DND-41 (cell line): ENCODE measurements around the gene HDAC7.

Source experiments
- ATAC-seq: fragments of 200-7000 bp; cut with Tn5 transposase; 3 replicates; pipeline ENCODE4 v1.9.1; 2021; ENCODE audit warnings: low read depth; ENCODE audit not compliant: insufficient read depth
- DNase-seq: peaks from one replicate; pipeline ENCODE4 v3.0.0-alpha.2; 2020
- H2AFZ ChIP-seq: 2 replicates; pipeline ENCODE4 v1.6.0; 2012; ENCODE audit warnings: low read depth, low read length
- H3K27ac ChIP-seq: 2 replicates; pipeline ENCODE4 v1.5.1; 2012; ENCODE audit warnings: low read length, inconsistent platforms
- H3K27me3 ChIP-seq: fragments of 200-600 bp; sonication (generic); 2 replicates; pipeline ENCODE4 v1.6.0; 2012; ENCODE audit warnings: low read length, mild to moderate bottlenecking, inconsistent platforms; ENCODE audit not compliant: insufficient read depth, poor library complexity
- H3K36me3 ChIP-seq: 2 replicates; pipeline ENCODE4 v1.5.1; 2012; ENCODE audit warnings: low read length, inconsistent platforms; ENCODE audit not compliant: insufficient read depth
- H3K4me1 ChIP-seq: 2 replicates; pipeline ENCODE4 v1.5.1; 2012; ENCODE audit warnings: mild to moderate bottlenecking, low read length; ENCODE audit not compliant: insufficient read depth
- H3K4me2 ChIP-seq: 2 replicates; pipeline ENCODE4 v1.6.0; 2012; ENCODE audit warnings: mild to moderate bottlenecking, moderate library complexity, low read length, inconsistent platforms; ENCODE audit not compliant: insufficient read depth
- H3K4me3 ChIP-seq, 2 experiments: fragments of 200-600 bp in 1 of 2; shearing (Covaris generic) in 1 of 2; 2 replicates each; pipeline ENCODE4 v1.5.1; 2012 to 2016; ENCODE audit warnings: inconsistent platforms in 2 of 2, low read length in 2 of 2, mild to moderate bottlenecking in 2 of 2, low read depth in 1 of 2, moderate library complexity in 1 of 2
- H3K79me2 ChIP-seq: 2 replicates; pipeline ENCODE4 v1.6.0; 2012; ENCODE audit warnings: low read length, inconsistent platforms; ENCODE audit not compliant: insufficient read depth
- H3K9ac ChIP-seq: 2 replicates; pipeline ENCODE4 v1.6.0; 2012; ENCODE audit warnings: low read depth, mild to moderate bottlenecking, inconsistent platforms, low read length, moderate library complexity
- H3K9me3 ChIP-seq: 2 replicates; pipeline ENCODE4 v1.5.1; 2012; ENCODE audit warnings: low read length, moderate library complexity, mild to moderate bottlenecking, inconsistent platforms; ENCODE audit not compliant: insufficient read depth, severe bottlenecking
- H4K20me1 ChIP-seq: 2 replicates; pipeline ENCODE4 v1.6.0; 2012; ENCODE audit warnings: low read length; ENCODE audit not compliant: insufficient read depth
- EZH2 ChIP-seq: IDR thresholded peaks from 3 replicates; pipeline ENCODE4 v1.6.1; 2012; ENCODE audit warnings: borderline replicate concordance, low read depth, mild to moderate bottlenecking, moderate library complexity, low read length, inconsistent platforms; ENCODE audit not compliant: severe bottlenecking
- TF ChIP-seq, protein P1 (sequence below): IDR thresholded peaks from 2 replicates; pipeline ENCODE4 v1.5.1; 2012; ENCODE audit warnings: borderline replicate concordance, low read length, moderate library complexity, mild to moderate bottlenecking; ENCODE audit not compliant: poor library complexity, severe bottlenecking; ENCODE audit errors: extremely low read depth

HDAC7 gene

DNA sequence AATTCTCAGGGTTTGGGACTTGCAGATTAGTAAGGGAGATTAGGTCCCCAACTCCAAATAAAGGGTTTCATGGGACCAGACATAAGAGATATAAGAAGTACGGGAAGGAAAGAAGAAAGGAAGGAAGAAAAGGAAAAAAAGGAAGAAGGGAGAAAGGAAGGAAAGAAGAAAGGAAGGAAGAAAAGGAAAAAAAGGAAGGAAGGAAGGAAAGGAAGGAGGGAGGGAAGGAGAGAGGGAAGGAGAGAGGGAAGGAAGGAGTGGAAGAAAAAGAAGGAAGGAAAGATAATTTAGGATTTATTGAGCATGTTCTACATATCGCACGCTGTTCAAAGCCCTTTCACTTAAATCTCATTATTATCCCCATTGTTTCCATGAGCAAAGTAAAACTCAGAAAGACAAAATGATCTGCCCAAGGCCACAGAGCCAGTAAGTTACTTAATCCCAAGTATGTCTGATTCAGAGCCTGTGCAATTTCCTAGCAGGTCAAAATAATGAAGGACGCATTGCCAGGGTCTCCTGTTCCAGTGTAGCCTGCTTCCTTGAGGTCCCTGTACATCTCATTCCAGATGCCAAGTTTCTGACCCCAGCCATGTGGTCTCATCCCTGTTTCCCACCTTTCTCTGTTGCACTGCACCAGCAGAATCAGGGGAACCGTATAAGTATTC, 3.9 kb upstream of the HDAC7 start:
- Histone ChIP-seq H3K9ac (no peak overlapping the region), H3K27me3 (peaks cover 22% of the 10 kb centered on the region), H3K4me3 (no peak overlapping the region), H3K79me2 (0 out of 2 replicates have a peak, but pooled peaks cover 2% of the 10 kb centered on the region), H3K4me1 (peaks cover 34% of the 10 kb centered on the region), H3K36me3 (no peaks in the 10 kb centered on the region), H3K27ac (no peak overlapping the region), H4K20me1 (peaks cover 6% of the 10 kb centered on the region; the same call in 1 of the 2 replicates), H3K4me2 (no peak overlapping the region), H2AFZ (no peak overlapping the region), H3K9me3 (no peaks in the 10 kb centered on the region)
- no peak for DNase-seq
- no peak for ATAC-seq
- TF ChIP-seq EZH2: no peak
- TF ChIP-seq, protein P1, sequence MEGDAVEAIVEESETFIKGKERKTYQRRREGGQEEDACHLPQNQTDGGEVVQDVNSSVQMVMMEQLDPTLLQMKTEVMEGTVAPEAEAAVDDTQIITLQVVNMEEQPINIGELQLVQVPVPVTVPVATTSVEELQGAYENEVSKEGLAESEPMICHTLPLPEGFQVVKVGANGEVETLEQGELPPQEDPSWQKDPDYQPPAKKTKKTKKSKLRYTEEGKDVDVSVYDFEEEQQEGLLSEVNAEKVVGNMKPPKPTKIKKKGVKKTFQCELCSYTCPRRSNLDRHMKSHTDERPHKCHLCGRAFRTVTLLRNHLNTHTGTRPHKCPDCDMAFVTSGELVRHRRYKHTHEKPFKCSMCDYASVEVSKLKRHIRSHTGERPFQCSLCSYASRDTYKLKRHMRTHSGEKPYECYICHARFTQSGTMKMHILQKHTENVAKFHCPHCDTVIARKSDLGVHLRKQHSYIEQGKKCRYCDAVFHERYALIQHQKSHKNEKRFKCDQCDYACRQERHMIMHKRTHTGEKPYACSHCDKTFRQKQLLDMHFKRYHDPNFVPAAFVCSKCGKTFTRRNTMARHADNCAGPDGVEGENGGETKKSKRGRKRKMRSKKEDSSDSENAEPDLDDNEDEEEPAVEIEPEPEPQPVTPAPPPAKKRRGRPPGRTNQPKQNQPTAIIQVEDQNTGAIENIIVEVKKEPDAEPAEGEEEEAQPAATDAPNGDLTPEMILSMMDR: no peak

DNA sequence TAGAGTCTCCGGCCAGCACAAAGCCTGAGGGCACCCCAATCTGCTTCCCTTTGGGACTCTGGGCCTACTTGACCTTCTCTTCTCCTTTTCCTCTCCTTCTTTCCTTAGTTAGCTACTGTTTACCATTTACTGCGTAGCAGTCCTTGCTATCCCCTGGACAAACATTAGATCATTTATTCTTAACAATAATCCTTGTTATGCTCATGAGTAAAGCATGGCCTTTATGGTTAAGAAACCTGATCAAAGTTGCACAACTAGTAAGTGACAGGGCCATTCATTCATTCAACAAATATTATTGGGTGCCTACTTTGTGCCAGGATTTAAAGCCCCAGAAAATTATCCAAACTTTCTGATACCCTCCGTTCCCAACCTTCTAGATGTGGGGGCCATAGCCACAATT, 3.2 kb upstream of the HDAC7 start:
- H3K4me2 ChIP-seq: no peak overlapping the region
- H2AFZ ChIP-seq: no peak overlapping the region
- H3K27ac ChIP-seq: no peak overlapping the region
- peaks cover 22% of the 10 kb centered on the region for H3K27me3 ChIP-seq
- peaks cover 11% of the 10 kb centered on the region; the same call in 1 of the 2 replicates for H4K20me1 ChIP-seq
- DNase-seq (no peak), ATAC-seq (no peak)
- no peak overlapping the region for H3K9ac ChIP-seq
- no peak overlapping the region for H3K4me3 ChIP-seq
- peaks cover 41% of the 10 kb centered on the region for H3K4me1 ChIP-seq
- H3K79me2 ChIP-seq: 0 out of 2 replicates have a peak, but pooled peaks cover 2% of the 10 kb centered on the region
- H3K36me3 ChIP-seq: no peaks in the 10 kb centered on the region
- TF ChIP-seq, protein P1: no peak
- no peak for TF ChIP-seq EZH2
- no peaks in the 10 kb centered on the region for H3K9me3 ChIP-seq

DNA sequence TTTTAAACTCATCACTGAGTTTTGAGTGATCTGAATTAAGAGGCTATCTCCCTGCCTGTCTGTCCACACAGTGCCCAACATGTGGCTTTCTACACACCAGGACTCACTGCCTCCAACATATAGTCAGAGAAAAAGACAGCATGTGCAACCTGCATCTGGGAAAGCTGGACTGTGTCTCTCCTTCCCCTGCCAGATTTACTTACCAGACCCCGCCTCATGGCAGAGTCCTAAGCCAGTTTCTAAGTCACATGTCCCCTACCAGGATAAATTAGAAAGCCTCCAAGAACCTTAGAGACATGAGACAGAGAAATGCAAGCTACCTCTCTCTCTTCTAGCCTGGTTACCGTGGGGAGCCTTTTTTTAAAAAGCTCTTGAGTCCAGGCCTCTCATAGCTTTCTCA, 2.7 kb upstream of the HDAC7 start:
- H3K27ac ChIP-seq: no peak overlapping the region
- H3K27me3 ChIP-seq: peaks cover 22% of the 10 kb centered on the region
- peaks cover 2% of the 10 kb centered on the region; the same call in 1 of the 2 replicates for H3K79me2 ChIP-seq
- DNase-seq (no peak), ATAC-seq (no peak)
- no peak overlapping the region for H3K4me3 ChIP-seq
- H3K4me2 ChIP-seq: no peak overlapping the region
- peaks cover 46% of the 10 kb centered on the region for H3K4me1 ChIP-seq
- H2AFZ ChIP-seq: no peak overlapping the region
- TF ChIP-seq, protein P1: no peak
- no peak for TF ChIP-seq EZH2
- H3K9ac ChIP-seq: no peak overlapping the region
- H3K36me3 ChIP-seq: no peaks in the 10 kb centered on the region
- H4K20me1 ChIP-seq: peaks cover 14% of the 10 kb centered on the region; the same call in 1 of the 2 replicates
- H3K9me3 ChIP-seq: no peaks in the 10 kb centered on the region

GRCh38 chr12:47821346-47821706, 1.6 kb upstream of the HDAC7 start:
- H2AFZ ChIP-seq: no peak overlapping the region
- no peaks in the 10 kb centered on the region for H3K36me3 ChIP-seq
- TF ChIP-seq, protein P1: no peak
- TF ChIP-seq EZH2: no peak
- H3K4me1 ChIP-seq: peaks cover 54% of the 10 kb centered on the region
- no peak for DNase-seq
- no peak overlapping the region for H3K4me3 ChIP-seq
- no peak overlapping the region for H3K4me2 ChIP-seq
- ATAC-seq: no peak
- peaks cover 22% of the 10 kb centered on the region for H3K27me3 ChIP-seq
- H3K9me3 ChIP-seq: no peaks in the 10 kb centered on the region
- H3K9ac ChIP-seq: no peak overlapping the region
- peaks cover 2% of the 10 kb centered on the region; the same call in 1 of the 2 replicates for H3K79me2 ChIP-seq
- no peak overlapping the region for H3K27ac ChIP-seq
- H4K20me1 ChIP-seq: peaks cover 19% of the 10 kb centered on the region; the same call in 1 of the 2 replicates
